Measurements from ENCODE around the gene G6PC1. TPM values are rescaled to one million over a fixed set of nuclear protein-coding genes. Genes with fewer than 3 reads are reported as not detected.

G6PC1 gene
- total RNA-seq, 1 experiment from 2014 or later, result not detected

GRCh38 chr17:42946812-42947211 lies 46.2 kb downstream of the G6PC1 start:
- Histone ChIP-seq H3K9me2 (ENCODE audit: insufficient read depth) (no peaks in the 10 kb centered on the region), H4K20me1 (ENCODE audit: insufficient read depth) (no peaks in the 10 kb centered on the region), H3K79me2 (ENCODE audit: low read depth) (no peaks in the 10 kb centered on the region), H2AFZ (no peak overlapping the region), H3K4me1 (replicated peaks; ENCODE audit: insufficient read depth) (no peaks in the 10 kb centered on the region), H3K4me3 (no peak overlapping the region), H3K27me3 (ENCODE audit: insufficient read depth, low read depth) (no peaks in the 10 kb centered on the region), H3K27ac (no peak overlapping the region), H3K9me3 (ENCODE audit: insufficient read depth, low read depth) (no peaks in the 10 kb centered on the region), H3K36me3 (ENCODE audit: low read depth) (no peaks in the 10 kb centered on the region), H3F3A (ENCODE audit: insufficient read depth, low read depth) (peaks cover 3% of the 10 kb centered on the region; the same call in 1 of the 2 replicates), H3K4me2 (no peak overlapping the region)
- intact Hi-C loops (cut with micrococcal nuclease; ENCODE audit: unreplicated experiment), result no loop called here
- ChIA-PET CTCF (no interaction called here), POLR2A (ENCODE audit: unreplicated experiment) (no interaction called here)
- no TSS peak for BruUV-seq (replicated peaks)
- no peak for DNase-seq
- TF ChIP-seq CTCF (conservative IDR thresholded peaks at IDR 0.05), result no peak
- no peak for TF ChIP-seq EZH2 (IDR thresholded peaks at IDR 0.05; ENCODE audit: low read depth)

GRCh38 chr17:42950044-42950783 lies 49.6 kb downstream of the G6PC1 start:
- no peak overlapping the region for H3K27ac ChIP-seq
- intact Hi-C loops (cut with micrococcal nuclease; ENCODE audit: unreplicated experiment), result no loop called here
- H2AFZ ChIP-seq, result no peak overlapping the region
- H3K79me2 ChIP-seq (ENCODE audit: low read depth), result no peaks in the 10 kb centered on the region
- ChIA-PET CTCF (no interaction called here), POLR2A (ENCODE audit: unreplicated experiment) (no interaction called here)
- TF ChIP-seq CTCF (conservative IDR thresholded peaks at IDR 0.05) (no peak), EZH2 (IDR thresholded peaks at IDR 0.05; ENCODE audit: low read depth) (no peak)
- no peaks in the 10 kb centered on the region for H3K27me3 ChIP-seq (ENCODE audit: insufficient read depth, low read depth)
- H3K4me3 ChIP-seq, result no peak overlapping the region
- peaks cover 7% of the 10 kb centered on the region; the same call in 1 of the 2 replicates for H3F3A ChIP-seq (ENCODE audit: insufficient read depth, low read depth)
- H3K4me1 ChIP-seq (replicated peaks; ENCODE audit: insufficient read depth), result no peaks in the 10 kb centered on the region
- no TSS peak for BruUV-seq (replicated peaks)
- no peak for DNase-seq
- no peak overlapping the region for H3K4me2 ChIP-seq
- no peaks in the 10 kb centered on the region for H4K20me1 ChIP-seq (ENCODE audit: insufficient read depth)
- peaks cover 11% of the 10 kb centered on the region; the same call in 1 of the 2 replicates for H3K36me3 ChIP-seq (ENCODE audit: low read depth)
- H3K9me2 ChIP-seq (ENCODE audit: insufficient read depth), result no peaks in the 10 kb centered on the region
- H3K9me3 ChIP-seq (ENCODE audit: insufficient read depth, low read depth), result no peaks in the 10 kb centered on the region

Other genes with a start within 250 kb of the G6PC1 start
- gene TUBG2, start 241.5 kb upstream of the G6PC1 start, total RNA-seq (2021), result 25.5 and 28.3 TPM in 2 replicates
- gene PLEKHH3, start 223.8 kb upstream of the G6PC1 start, total RNA-seq (2021), result 22.5 and 32.2 TPM in 2 replicates
- gene CCR10, start 219.0 kb upstream of the G6PC1 start, total RNA-seq (2021), result 0.25 TPM in 1 of 2 replicates, not detected in the other
- 1.4 and 1.8 TPM in 2 replicates for gene CNTNAP1, start 218.3 kb upstream of the G6PC1 start, total RNA-seq (2021)
- gene EZH1, start 155.8 kb upstream of the G6PC1 start, total RNA-seq (2021), result 22.8 and 24.8 TPM in 2 replicates
- 1.1 TPM in 1 of 2 replicates, not detected in the other for gene RAMP2, start 139.6 kb upstream of the G6PC1 start, total RNA-seq (2021)
- 38.7 and 48.4 TPM in 2 replicates for gene VPS25, start 127.3 kb upstream of the G6PC1 start, total RNA-seq (2021)
- gene WNK4, start 120.2 kb upstream of the G6PC1 start, total RNA-seq (2021), result 8.3 and 11.9 TPM in 2 replicates
- 49.3 and 49.9 TPM in 2 replicates for gene COA3, start 102.1 kb upstream of the G6PC1 start, total RNA-seq (2021)
- not detected in 2 replicates for gene CNTD1, start 101.9 kb upstream of the G6PC1 start, total RNA-seq (2021)
- gene BECN1, start 76.5 kb upstream of the G6PC1 start, total RNA-seq (2021), result 58.9 and 66.0 TPM in 2 replicates
- gene PSME3, start 67.4 kb upstream of the G6PC1 start, total RNA-seq (2021), result 115 and 122 TPM in 2 replicates
- gene AOC2, start 56.2 kb upstream of the G6PC1 start, total RNA-seq (2021), result 3.7 TPM in 2 replicates
- gene AOC3, start 49.6 kb upstream of the G6PC1 start, total RNA-seq (2021), result 0.98 and 2.8 TPM in 2 replicates
- gene AARSD1, start 63.7 kb downstream of the G6PC1 start, total RNA-seq (2021), result 32.6 and 35.4 TPM in 2 replicates
- gene PTGES3L, start 79.3 kb downstream of the G6PC1 start, total RNA-seq (2021), result 0.70 and 1.3 TPM in 2 replicates
- gene RUNDC1, start 79.8 kb downstream of the G6PC1 start, total RNA-seq (2021), result 12.7 and 13.8 TPM in 2 replicates
- 593 and 950 TPM in 2 replicates for gene RPL27, start 97.6 kb downstream of the G6PC1 start, total RNA-seq (2021)
- gene IFI35, start 106.0 kb downstream of the G6PC1 start, total RNA-seq (2021), result 19.7 and 22.1 TPM in 2 replicates
- 212 and 220 TPM in 2 replicates for gene VAT1, start 121.6 kb downstream of the G6PC1 start, total RNA-seq (2021)
- 0.26 and 0.43 TPM in 2 replicates for gene RND2, start 124.4 kb downstream of the G6PC1 start, total RNA-seq (2021)
- gene BRCA1, start 224.6 kb downstream of the G6PC1 start, total RNA-seq (2021), result 40.9 and 52.0 TPM in 2 replicates

All from PC-9 (cell line).